Measurements from ENCODE around the gene FASTKD2. TPM values are rescaled to one million over a fixed set of nuclear protein-coding genes. Genes with fewer than 3 reads are reported as not detected.

The FASTKD2 gene
- total RNA-seq, 4 donors from 2014 or later = 18.4 to 39.3 (median 30.2) TPM

DNA sequence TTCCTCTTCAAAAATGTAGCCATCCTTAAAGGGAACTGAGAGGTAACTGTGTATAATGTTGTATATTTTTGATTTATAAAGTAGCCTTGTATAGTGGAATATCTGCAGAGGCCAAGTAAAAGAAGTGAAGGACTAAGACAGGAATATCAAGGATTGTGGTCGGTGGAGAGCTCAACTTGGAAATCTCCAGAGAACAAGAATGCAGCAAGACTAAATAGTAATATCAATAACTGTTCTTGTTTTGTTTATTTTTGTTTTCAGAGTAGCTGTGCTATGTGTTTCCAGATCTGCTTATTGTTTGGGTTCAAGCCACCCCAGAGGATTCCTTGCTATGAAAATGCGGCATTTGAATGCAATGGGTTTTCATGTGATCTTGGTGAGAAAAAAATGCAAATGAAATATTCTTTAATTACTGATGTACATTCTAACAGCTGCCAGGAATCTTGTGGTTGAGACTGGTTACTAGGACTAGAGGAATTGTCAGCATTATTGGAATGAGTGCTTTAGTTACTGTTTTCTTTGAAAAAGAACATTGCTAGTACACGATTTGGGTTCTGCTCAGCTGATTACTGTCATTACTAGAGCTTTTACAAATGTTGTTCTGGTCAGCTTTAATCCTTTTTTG is 25.0 kb downstream of the FASTKD2 start:
- DNase-seq = no peak
- intact Hi-C loops (cut with DNase I) = no loop called here
- peaks cover 0 to 99% (median 0%) of the 10 kb centered on the region in 3 donors for H3K36me3 ChIP-seq
- H3K4me1 ChIP-seq = no peaks in the 10 kb centered on the region
- no peak overlapping the region for H3K4me3 ChIP-seq
- WGBS, 2 donors = 65 to 67% methylated on average over 3 of the region's 3 CpGs
- no peaks in the 10 kb centered on the region for H3K27me3 ChIP-seq
- H3K27ac ChIP-seq = no peak overlapping the region
- TF ChIP-seq POLR2A (IDR thresholded peaks at IDR 0.05) (no peak), CTCF (IDR thresholded peaks at IDR 0.05) (no peak)
- no peaks in the 10 kb centered on the region for H3K9me3 ChIP-seq

DNA sequence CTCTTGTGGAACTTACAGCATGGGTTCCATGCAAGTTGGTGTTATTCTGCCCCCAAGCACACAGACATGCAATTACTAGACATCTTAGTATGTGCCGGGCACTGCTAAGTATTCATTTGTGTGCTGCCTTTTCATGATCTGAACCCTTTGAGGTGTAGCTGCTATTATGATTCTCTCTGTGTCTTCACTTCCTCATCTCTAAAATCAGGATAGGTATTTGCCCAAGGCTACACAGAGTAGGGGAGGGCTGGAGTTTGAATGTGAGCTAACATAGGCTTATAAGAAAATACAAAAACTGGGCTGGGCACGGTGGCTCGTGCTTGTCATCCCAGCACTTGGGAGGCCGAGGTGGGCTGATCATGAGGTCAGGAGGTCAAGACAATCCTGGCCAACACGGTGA is 27.2 kb downstream of the FASTKD2 start:
- Histone ChIP-seq H3K27ac (no peak overlapping the region), H3K4me1 (no peaks in the 10 kb centered on the region), H3K27me3 (no peaks in the 10 kb centered on the region), H3K36me3 (peaks cover 0 to 90% (median 0%) of the 10 kb centered on the region in 3 donors), H3K9me3 (no peaks in the 10 kb centered on the region), H3K4me3 (no peak overlapping the region)
- TF ChIP-seq CTCF (IDR thresholded peaks at IDR 0.05) (no peak), POLR2A (IDR thresholded peaks at IDR 0.05) (no peak)
- WGBS, 2 donors = 72 to 93% methylated on average over 5 of the region's 5 CpGs
- intact Hi-C loops (cut with DNase I) = no loop called here
- DNase-seq = no peak

- DNase-seq = no peak
- no peak for TF ChIP-seq POLR2A (IDR thresholded peaks at IDR 0.05)
- TF ChIP-seq CTCF (IDR thresholded peaks at IDR 0.05) = no peak
- WGBS, 2 donors = 74 to 78% methylated on average over 4 of the region's 4 CpGs
- H3K27ac ChIP-seq = no peak overlapping the region
- peaks cover 0 to 42% (median 0%) of the 10 kb centered on the region in 3 donors for H3K36me3 ChIP-seq
- H3K27me3 ChIP-seq = no peaks in the 10 kb centered on the region
- H3K4me3 ChIP-seq = no peak overlapping the region
- H3K4me1 ChIP-seq = peaks cover 0 to 13% (median 0%) of the 10 kb centered on the region in 3 donors
- intact Hi-C loops (cut with DNase I) = no loop called here
- no peaks in the 10 kb centered on the region for H3K9me3 ChIP-seq
These were observed 32.0 kb downstream of the FASTKD2 start for GRCh38 chr2:206797376-206797775.

DNA sequence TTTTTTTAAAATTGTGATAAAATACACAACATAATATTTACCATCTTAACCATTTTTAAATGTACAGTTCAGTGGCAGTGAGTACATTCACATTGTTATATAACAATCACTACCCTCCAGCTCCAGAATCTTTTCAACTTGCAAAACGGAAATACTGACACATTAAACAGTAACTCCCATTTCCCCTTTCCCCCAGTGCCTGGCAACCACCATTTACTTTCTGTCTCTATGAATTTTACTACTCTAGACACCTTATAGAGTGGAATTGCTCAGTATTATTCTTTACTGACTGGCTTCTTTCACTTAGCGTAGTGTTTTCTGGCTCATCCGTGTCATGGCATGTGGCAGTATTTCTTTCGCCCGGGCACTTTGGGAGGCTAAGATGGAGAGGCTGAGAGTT is 32.6 kb downstream of the FASTKD2 start:
- no peaks in the 10 kb centered on the region for H3K9me3 ChIP-seq
- no peak overlapping the region for H3K27ac ChIP-seq
- TF ChIP-seq POLR2A (IDR thresholded peaks at IDR 0.05) (no peak), CTCF (IDR thresholded peaks at IDR 0.05) (no peak)
- no peak for DNase-seq
- no peaks in the 10 kb centered on the region for H3K27me3 ChIP-seq
- 73 to 76% methylated on average over 5 of the region's 5 CpGs for WGBS, 2 donors
- intact Hi-C loops (cut with DNase I) = no loop called here
- peaks cover 0 to 13% (median 0%) of the 10 kb centered on the region in 3 donors for H3K4me1 ChIP-seq
- peaks cover 0 to 36% (median 0%) of the 10 kb centered on the region in 3 donors for H3K36me3 ChIP-seq
- H3K4me3 ChIP-seq = no peak overlapping the region

GRCh38 chr2:206799083-206799482 is 33.7 kb downstream of the FASTKD2 start:
- 67 to 87% methylated on average over 3 of the region's 3 CpGs for WGBS, 2 donors
- H3K27ac ChIP-seq = no peak overlapping the region
- H3K27me3 ChIP-seq = no peaks in the 10 kb centered on the region
- peaks cover 0 to 13% (median 0%) of the 10 kb centered on the region in 3 donors for H3K4me1 ChIP-seq
- intact Hi-C loops (cut with DNase I) = no loop called here
- no peak for TF ChIP-seq POLR2A (IDR thresholded peaks at IDR 0.05)
- no peak for TF ChIP-seq CTCF (IDR thresholded peaks at IDR 0.05)
- DNase-seq = no peak
- H3K4me3 ChIP-seq = no peak overlapping the region
- H3K36me3 ChIP-seq = peaks cover 0 to 25% (median 0%) of the 10 kb centered on the region in 3 donors
- no peaks in the 10 kb centered on the region for H3K9me3 ChIP-seq

Data from esophagus squamous epithelium (tissue), 5 donors.